ENCODE measurements around the gene NCEH1. TPM values are rescaled to one million over a fixed set of nuclear protein-coding genes. Genes with fewer than 3 reads are reported as not detected.

The NCEH1 gene
- total and polyA plus RNA-seq, 2 experiments from 2014 or later = 1.8 to 4.9 TPM

- H3K27ac Mint-ChIP-seq = no peak overlapping the region
- Histone ChIP-seq H3K4me2 (no peak overlapping the region), H3F3A (replicated peaks; ENCODE audit: low read depth) (peaks cover 6% of the 10 kb centered on the region; the same call in 1 of the 2 replicates), H3K27ac (ENCODE audit: low read depth) (no peak overlapping the region), H3K4me3 (no peak overlapping the region), H4K20me1 (replicated peaks; ENCODE audit: insufficient read depth) (no peaks in the 10 kb centered on the region), H3K27me3 (ENCODE audit: insufficient read depth) (no peaks in the 10 kb centered on the region), H3K9me2 (ENCODE audit: insufficient read depth) (no peaks in the 10 kb centered on the region), H3K4me1 (ENCODE audit: insufficient read depth) (no peaks in the 10 kb centered on the region), H3K36me3 (ENCODE audit: insufficient read depth) (no peaks in the 10 kb centered on the region; the same call in 1 of the 2 replicates), H3K79me2 (replicated peaks; ENCODE audit: insufficient read depth) (no peaks in the 10 kb centered on the region), H2AFZ (no peak overlapping the region)
- H3K36me3 Mint-ChIP-seq (ENCODE audit: low read depth) = peaks cover 38% of the 10 kb centered on the region
- ATAC-seq (no peak), DNase-seq (ENCODE audit: low spot score) (no peak)
- H3K9me3 Mint-ChIP-seq = peaks cover 47% of the 10 kb centered on the region
- peaks cover 2% of the 10 kb centered on the region for H3K27me3 Mint-ChIP-seq (ENCODE audit: insufficient read depth, low read depth, poor library complexity)
- H3K4me1 Mint-ChIP-seq = peaks cover 9% of the 10 kb centered on the region
- TF ChIP-seq CREB1 (CRISPR knock-in tag; IDR thresholded peaks at IDR 0.05; ENCODE audit: low read depth) = no peak
- no peak for TF ChIP-seq NANOG (IDR thresholded peaks at IDR 0.05; ENCODE audit: borderline replicate concordance)
- no peak for TF ChIP-seq ZNF331 (CRISPR knock-in tag; IDR thresholded peaks at IDR 0.05; ENCODE audit: low read depth)
- TF ChIP-seq CTCF (conservative IDR thresholded peaks at IDR 0.05; ENCODE audit: low read depth in 2 of 2) = no peak
- no peak for TF ChIP-seq ZNF114 (CRISPR knock-in tag; IDR thresholded peaks at IDR 0.05)
- no peak for TF ChIP-seq REST (IDR thresholded peaks at IDR 0.05; ENCODE audit: unreplicated experiment)
- H3K4me3 Mint-ChIP-seq = no peak overlapping the region
These were observed 41.8 kb downstream of the NCEH1 start for GRCh38 chr3:172669021-172669420.

GRCh38 chr3:172666873-172667694, 43.8 kb downstream of the NCEH1 start:
- H3F3A ChIP-seq (replicated peaks; ENCODE audit: low read depth) = peaks cover 6% of the 10 kb centered on the region; the same call in 1 of the 2 replicates
- H3K4me2 ChIP-seq = no peak overlapping the region
- Mint-ChIP-seq H3K9me3 (peaks cover 47% of the 10 kb centered on the region), H3K4me3 (no peak overlapping the region), H3K27me3 (ENCODE audit: insufficient read depth, low read depth, poor library complexity) (peaks cover 2% of the 10 kb centered on the region), H3K4me1 (peaks cover 5% of the 10 kb centered on the region), H3K36me3 (ENCODE audit: low read depth) (peaks cover 38% of the 10 kb centered on the region), H3K27ac (no peak overlapping the region)
- no peak overlapping the region for H3K27ac ChIP-seq (ENCODE audit: low read depth)
- no peak overlapping the region for H2AFZ ChIP-seq
- H4K20me1 ChIP-seq (replicated peaks; ENCODE audit: insufficient read depth) = no peaks in the 10 kb centered on the region
- H3K27me3 ChIP-seq (ENCODE audit: insufficient read depth) = no peaks in the 10 kb centered on the region
- H3K4me1 ChIP-seq (ENCODE audit: insufficient read depth) = no peaks in the 10 kb centered on the region
- DNase-seq (ENCODE audit: low spot score) (peak; percentile 94), ATAC-seq (peak; percentile 100)
- no peaks in the 10 kb centered on the region; the same call in 1 of the 2 replicates for H3K36me3 ChIP-seq (ENCODE audit: insufficient read depth)
- no peak overlapping the region for H3K4me3 ChIP-seq
- no peaks in the 10 kb centered on the region for H3K9me2 ChIP-seq (ENCODE audit: insufficient read depth)
- TF ChIP-seq CTCF (conservative IDR thresholded peaks at IDR 0.05; ENCODE audit: low read depth in 2 of 2) = peak; percentile 92 to 93
- TF ChIP-seq EZH2 (IDR thresholded peaks at IDR 0.05; ENCODE audit: low read depth, unreplicated experiment) = no peak
- H3K79me2 ChIP-seq (replicated peaks; ENCODE audit: insufficient read depth) = no peaks in the 10 kb centered on the region
